ENCODE measurements around the gene NTRK1.

The NTRK1 gene

GRCh38 chr1:156868341-156868740, 7.7 kb downstream of the NTRK1 start:
- no peak overlapping the region for H3K4me3 ChIP-seq (ENCODE audit: low read depth, low read length)
- TF ChIP-seq, protein P1, sequence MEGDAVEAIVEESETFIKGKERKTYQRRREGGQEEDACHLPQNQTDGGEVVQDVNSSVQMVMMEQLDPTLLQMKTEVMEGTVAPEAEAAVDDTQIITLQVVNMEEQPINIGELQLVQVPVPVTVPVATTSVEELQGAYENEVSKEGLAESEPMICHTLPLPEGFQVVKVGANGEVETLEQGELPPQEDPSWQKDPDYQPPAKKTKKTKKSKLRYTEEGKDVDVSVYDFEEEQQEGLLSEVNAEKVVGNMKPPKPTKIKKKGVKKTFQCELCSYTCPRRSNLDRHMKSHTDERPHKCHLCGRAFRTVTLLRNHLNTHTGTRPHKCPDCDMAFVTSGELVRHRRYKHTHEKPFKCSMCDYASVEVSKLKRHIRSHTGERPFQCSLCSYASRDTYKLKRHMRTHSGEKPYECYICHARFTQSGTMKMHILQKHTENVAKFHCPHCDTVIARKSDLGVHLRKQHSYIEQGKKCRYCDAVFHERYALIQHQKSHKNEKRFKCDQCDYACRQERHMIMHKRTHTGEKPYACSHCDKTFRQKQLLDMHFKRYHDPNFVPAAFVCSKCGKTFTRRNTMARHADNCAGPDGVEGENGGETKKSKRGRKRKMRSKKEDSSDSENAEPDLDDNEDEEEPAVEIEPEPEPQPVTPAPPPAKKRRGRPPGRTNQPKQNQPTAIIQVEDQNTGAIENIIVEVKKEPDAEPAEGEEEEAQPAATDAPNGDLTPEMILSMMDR (IDR thresholded peaks at IDR 0.05; ENCODE audit: borderline replicate concordance, insufficient read depth, low read depth, low read length) = no peak

- TF ChIP-seq, protein P1 (IDR thresholded peaks at IDR 0.05; ENCODE audit: borderline replicate concordance, insufficient read depth, low read depth, low read length) = no peak
Observed at GRCh38 chr1:156869455-156869854, 8.8 kb downstream of the NTRK1 start.

DNA sequence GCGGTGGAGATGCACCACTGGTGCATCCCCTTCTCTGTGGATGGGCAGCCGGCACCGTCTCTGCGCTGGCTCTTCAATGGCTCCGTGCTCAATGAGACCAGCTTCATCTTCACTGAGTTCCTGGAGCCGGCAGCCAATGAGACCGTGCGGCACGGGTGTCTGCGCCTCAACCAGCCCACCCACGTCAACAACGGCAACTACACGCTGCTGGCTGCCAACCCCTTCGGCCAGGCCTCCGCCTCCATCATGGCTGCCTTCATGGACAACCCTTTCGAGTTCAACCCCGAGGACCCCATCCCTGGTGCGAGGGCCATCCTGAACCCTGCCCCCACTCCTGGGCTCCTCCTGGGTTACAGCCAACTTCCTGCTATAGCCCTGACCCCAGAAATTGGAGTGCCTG, 13.0 kb downstream of the NTRK1 start:
- H3K4me3 ChIP-seq (ENCODE audit: low read depth, low read length) = no peak overlapping the region
- TF ChIP-seq, protein P1 (IDR thresholded peaks at IDR 0.05; ENCODE audit: borderline replicate concordance, insufficient read depth, low read depth, low read length) = no peak

More at GRCh38 chr1:156869455-156869854, 8.8 kb downstream of the NTRK1 start:
- no peak overlapping the region for H3K4me3 ChIP-seq (ENCODE audit: low read depth, low read length)

DNA sequence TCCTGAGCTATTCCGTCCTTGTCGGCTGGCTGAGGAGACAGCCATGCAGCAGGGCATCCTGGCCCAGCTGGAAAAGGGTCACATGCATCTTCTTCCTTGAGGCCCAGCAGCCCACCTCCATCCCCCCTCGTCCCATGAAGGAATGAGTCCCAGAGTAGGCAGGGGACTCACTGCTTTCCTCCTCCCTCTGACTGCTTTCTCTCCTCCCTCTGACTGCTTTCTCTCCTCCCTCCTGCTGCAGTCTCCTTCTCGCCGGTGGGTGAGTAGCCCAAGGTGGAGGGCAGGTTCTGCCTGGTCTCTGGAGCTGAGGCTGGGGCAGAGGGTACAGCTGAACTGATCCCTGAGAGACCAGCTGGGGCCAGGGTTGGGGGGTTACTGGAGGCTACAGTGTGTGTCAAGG, 13.5 kb downstream of the NTRK1 start:
- H3K4me3 ChIP-seq (ENCODE audit: low read depth, low read length) = no peak overlapping the region
- TF ChIP-seq, protein P1 (IDR thresholded peaks at IDR 0.05; ENCODE audit: borderline replicate concordance, insufficient read depth, low read depth, low read length) = no peak

- TF ChIP-seq, protein P1 (IDR thresholded peaks at IDR 0.05; ENCODE audit: borderline replicate concordance, insufficient read depth, low read depth, low read length) = no peak
- H3K4me3 ChIP-seq (ENCODE audit: low read depth, low read length) = no peak overlapping the region
Observed at GRCh38 chr1:156874572-156875340, 14.1 kb downstream of the NTRK1 start.

GRCh38 chr1:156875341-156875615, 14.6 kb downstream of the NTRK1 start:
- no peak overlapping the region for H3K4me3 ChIP-seq (ENCODE audit: low read depth, low read length)
- TF ChIP-seq, protein P1 (IDR thresholded peaks at IDR 0.05; ENCODE audit: borderline replicate concordance, insufficient read depth, low read depth, low read length) = no peak

- no peak overlapping the region for H3K4me3 ChIP-seq (ENCODE audit: low read depth, low read length)
- TF ChIP-seq, protein P1 (IDR thresholded peaks at IDR 0.05; ENCODE audit: borderline replicate concordance, insufficient read depth, low read depth, low read length) = no peak
Observed at GRCh38 chr1:156876281-156876680, 15.6 kb downstream of the NTRK1 start.

Measured in GM12875 (cell line).